ENCODE results near the gene LRCH3. TPM values are rescaled to one million over a fixed set of nuclear protein-coding genes. Genes with fewer than 3 reads are reported as not detected.
"Not testable (repeated sequence)": the region's sequence is repeated elsewhere in the genome, so short reads cannot be mapped to it uniquely, and the experiment has no call there.

The LRCH3 gene
- total RNA-seq, 1 experiment from 2014 or later = 39.4 TPM

- CTCF ChIA-PET = no interaction called here
Observed at GRCh38 chr3:197913641-197914380, 122.8 kb downstream of the LRCH3 start.

DNA sequence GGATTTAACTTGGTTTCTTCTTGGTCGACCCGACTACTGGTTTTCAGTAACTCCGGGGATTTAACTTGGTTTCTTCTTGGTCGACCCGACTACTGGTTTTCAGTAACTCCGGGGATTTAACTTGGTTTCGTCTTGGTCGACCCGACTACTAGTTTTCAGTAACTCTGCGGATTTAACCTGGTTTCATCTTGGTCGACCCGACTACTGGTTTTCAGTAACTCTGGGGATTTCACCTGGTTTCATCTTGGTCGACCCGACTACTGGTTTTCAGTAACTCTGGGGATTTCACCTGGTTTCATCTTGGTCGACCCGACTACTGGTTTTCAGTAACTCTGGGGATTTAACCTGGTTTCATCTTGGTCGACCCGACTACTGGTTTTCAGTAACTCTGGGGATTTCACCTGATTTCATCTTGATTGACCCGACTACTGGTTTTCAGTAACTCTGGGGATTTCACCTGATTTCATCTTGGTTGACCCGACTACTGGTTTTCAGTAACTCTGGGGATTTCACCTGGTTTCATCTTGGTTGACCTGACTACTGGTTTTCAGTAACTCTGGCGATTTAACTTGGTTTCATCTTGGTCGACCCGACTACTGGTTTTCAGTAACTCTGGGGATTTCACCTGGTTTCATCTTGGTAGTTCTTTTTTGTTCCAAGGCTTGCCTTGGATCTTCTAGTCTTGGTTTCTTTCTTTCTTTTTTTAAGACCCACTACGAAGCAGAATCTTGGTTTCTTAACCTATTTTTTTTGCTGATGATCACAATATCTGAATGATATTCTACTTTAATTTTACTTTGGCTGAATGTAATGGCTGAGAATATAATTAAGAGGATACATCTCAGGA is 130.6 kb downstream of the LRCH3 start:
- BruUV-seq (replicated peaks); H3K27me3 Mint-ChIP-seq (ENCODE audit: unreplicated experiment); H3K4me1 Mint-ChIP-seq (ENCODE audit: low read depth, unreplicated experiment); DNase-seq; H3K36me3 Mint-ChIP-seq (ENCODE audit: insufficient read depth, unreplicated experiment); H3K9me3 Mint-ChIP-seq (ENCODE audit: low read depth, unreplicated experiment); H3K27ac Mint-ChIP-seq (ENCODE audit: unreplicated experiment); CTCF ChIA-PET; intact Hi-C loops (cut with micrococcal nuclease; ENCODE audit: unreplicated experiment); H3K4me3 Mint-ChIP-seq (ENCODE audit: low read depth, unreplicated experiment): not testable (repeated sequence)

More at GRCh38 chr3:197913641-197914380, 122.8 kb downstream of the LRCH3 start:
- H3K27ac Mint-ChIP-seq (ENCODE audit: unreplicated experiment) = no peak overlapping the region
- no peaks in the 10 kb centered on the region for H3K4me1 Mint-ChIP-seq (ENCODE audit: low read depth, unreplicated experiment)
- no TSS peak for BruUV-seq (replicated peaks)
- H3K9me3 Mint-ChIP-seq (ENCODE audit: low read depth, unreplicated experiment) = peaks cover 3% of the 10 kb centered on the region
- intact Hi-C loops (cut with micrococcal nuclease; ENCODE audit: unreplicated experiment) = no loop called here
- no peaks in the 10 kb centered on the region for H3K27me3 Mint-ChIP-seq (ENCODE audit: unreplicated experiment)
- no peak for TF ChIP-seq CTCF (IDR thresholded peaks at IDR 0.05; ENCODE audit: unreplicated experiment)
- no peak overlapping the region for H3K4me3 Mint-ChIP-seq (ENCODE audit: low read depth, unreplicated experiment)
- DNase-seq = no peak
- no peaks in the 10 kb centered on the region for H3K36me3 Mint-ChIP-seq (ENCODE audit: insufficient read depth, unreplicated experiment)

DNA sequence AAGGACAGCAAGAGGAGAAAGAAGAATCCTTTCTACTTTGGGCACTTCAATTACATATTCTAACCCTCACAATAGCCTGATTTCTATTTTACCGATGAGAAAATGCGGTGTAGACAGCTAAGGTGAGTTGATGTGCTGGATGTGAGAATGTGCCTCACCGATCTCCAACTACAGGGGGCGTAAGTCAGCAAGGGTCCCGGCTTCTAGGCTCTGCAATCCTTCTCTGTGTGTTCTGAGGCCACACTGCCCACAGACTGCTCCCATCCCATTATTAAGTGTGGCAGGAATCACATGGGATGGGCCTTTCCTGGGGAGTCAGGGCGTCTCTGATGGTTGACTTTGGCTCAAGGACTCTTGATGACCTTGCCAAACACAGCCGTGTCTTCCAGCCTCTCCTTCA is 135.4 kb downstream of the LRCH3 start:
- TF ChIP-seq CTCF (IDR thresholded peaks at IDR 0.05; ENCODE audit: unreplicated experiment) = no peak
- no peaks in the 10 kb centered on the region for H3K4me1 Mint-ChIP-seq (ENCODE audit: low read depth, unreplicated experiment)
- no peaks in the 10 kb centered on the region for H3K9me3 Mint-ChIP-seq (ENCODE audit: low read depth, unreplicated experiment)
- CTCF ChIA-PET = no interaction called here
- DNase-seq = no peak
- H3K27me3 Mint-ChIP-seq (ENCODE audit: unreplicated experiment) = no peaks in the 10 kb centered on the region
- H3K27ac Mint-ChIP-seq (ENCODE audit: unreplicated experiment) = no peak overlapping the region
- H3K4me3 Mint-ChIP-seq (ENCODE audit: low read depth, unreplicated experiment) = no peak overlapping the region
- intact Hi-C loops (cut with micrococcal nuclease; ENCODE audit: unreplicated experiment) = no loop called here
- BruUV-seq (replicated peaks) = no TSS peak
- H3K36me3 Mint-ChIP-seq (ENCODE audit: insufficient read depth, unreplicated experiment) = no peaks in the 10 kb centered on the region

GRCh38 chr3:197927578-197927977 is 136.5 kb downstream of the LRCH3 start:
- H3K27me3 Mint-ChIP-seq (ENCODE audit: unreplicated experiment); H3K4me1 Mint-ChIP-seq (ENCODE audit: low read depth, unreplicated experiment); CTCF ChIA-PET; DNase-seq; H3K27ac Mint-ChIP-seq (ENCODE audit: unreplicated experiment); BruUV-seq (replicated peaks); H3K4me3 Mint-ChIP-seq (ENCODE audit: low read depth, unreplicated experiment); intact Hi-C loops (cut with micrococcal nuclease; ENCODE audit: unreplicated experiment); H3K36me3 Mint-ChIP-seq (ENCODE audit: insufficient read depth, unreplicated experiment); H3K9me3 Mint-ChIP-seq (ENCODE audit: low read depth, unreplicated experiment): not testable (repeated sequence)

GRCh38 chr3:197936819-197937384 is 145.8 kb downstream of the LRCH3 start:
- no peak overlapping the region for H3K27ac Mint-ChIP-seq (ENCODE audit: unreplicated experiment)
- no peak for DNase-seq
- no peaks in the 10 kb centered on the region for H3K4me1 Mint-ChIP-seq (ENCODE audit: low read depth, unreplicated experiment)
- BruUV-seq (replicated peaks) = no TSS peak
- H3K4me3 Mint-ChIP-seq (ENCODE audit: low read depth, unreplicated experiment) = no peak overlapping the region
- H3K36me3 Mint-ChIP-seq (ENCODE audit: insufficient read depth, unreplicated experiment) = no peaks in the 10 kb centered on the region
- no peaks in the 10 kb centered on the region for H3K27me3 Mint-ChIP-seq (ENCODE audit: unreplicated experiment)
- intact Hi-C loops (cut with micrococcal nuclease; ENCODE audit: unreplicated experiment) = no loop called here
- TF ChIP-seq CTCF (IDR thresholded peaks at IDR 0.05; ENCODE audit: unreplicated experiment) = no peak
- CTCF ChIA-PET = no interaction called here
- H3K9me3 Mint-ChIP-seq (ENCODE audit: low read depth, unreplicated experiment) = no peaks in the 10 kb centered on the region

Other genes with a start within 250 kb of the LRCH3 start
- 49.0 and 56.7 TPM in 2 replicates for gene BDH1, start 235.3 kb upstream of the LRCH3 start, total RNA-seq (2022)
- 22.9 and 32.2 TPM in 2 replicates for gene RUBCN, start 54.4 kb upstream of the LRCH3 start, total RNA-seq (2022)
- 37.4 and 37.6 TPM in 2 replicates for gene FYTTD1, start 41.4 kb upstream of the LRCH3 start, total RNA-seq (2022)
- gene RPL35A, start 158.9 kb downstream of the LRCH3 start, total RNA-seq (2022) = 658 and 711 TPM in 2 replicates
- gene LMLN, start 169.0 kb downstream of the LRCH3 start, total RNA-seq (2022) = 7.0 and 7.6 TPM in 2 replicates

All from Calu3 (cell line).